GM21825 (cell line): ENCODE data around the gene MCRS1.

Experiments used
- ATAC-seq: cut with Tn5 transposase; IDR thresholded peaks from one replicate; pipeline ENCODE4 v1.9.1; 2021; ENCODE audit warnings: mild to moderate bottlenecking, moderate library complexity; ENCODE audit not compliant: unreplicated experiment

Gene MCRS1

GRCh38 chr12:49557187-49557916 lies 10.6 kb downstream of the MCRS1 start:
- no peak for ATAC-seq

GRCh38 chr12:49556391-49557186 lies 11.4 kb downstream of the MCRS1 start:
- no peak for ATAC-seq

GRCh38 chr12:49555631-49556390 lies 12.1 kb downstream of the MCRS1 start:
- no peak for ATAC-seq

- ATAC-seq: no peak
Measured at GRCh38 chr12:49554266-49554665, 13.7 kb downstream of the MCRS1 start.

- ATAC-seq: no peak
Measured at GRCh38 chr12:49553512-49554088, 14.3 kb downstream of the MCRS1 start.

- no peak for ATAC-seq
Measured at GRCh38 chr12:49552899-49553298, 15.0 kb downstream of the MCRS1 start.

- ATAC-seq: no peak
Measured at GRCh38 chr12:49552425-49552824, 15.5 kb downstream of the MCRS1 start.

- ATAC-seq: no peak
Measured at GRCh38 chr12:49552014-49552413, 15.9 kb downstream of the MCRS1 start.

GRCh38 chr12:49550693-49551252 lies 17.2 kb downstream of the MCRS1 start:
- no peak for ATAC-seq

GRCh38 chr12:49549735-49550692 lies 17.9 kb downstream of the MCRS1 start:
- no peak for ATAC-seq

GRCh38 chr12:49548822-49549648 lies 18.9 kb downstream of the MCRS1 start:
- no peak for ATAC-seq

- ATAC-seq: no peak
Measured at GRCh38 chr12:49548481-49548821, 19.5 kb downstream of the MCRS1 start.

GRCh38 chr12:49547090-49547690 lies 20.8 kb downstream of the MCRS1 start:
- no peak for ATAC-seq

GRCh38 chr12:49546481-49546880 lies 21.5 kb downstream of the MCRS1 start:
- no peak for ATAC-seq

- ATAC-seq: no peak
Measured at GRCh38 chr12:49545815-49546214, 22.1 kb downstream of the MCRS1 start.

GRCh38 chr12:49543914-49544815 lies 23.8 kb downstream of the MCRS1 start:
- ATAC-seq: no peak

- no peak for ATAC-seq
Measured at GRCh38 chr12:49543221-49543913, 24.6 kb downstream of the MCRS1 start.
